ENCODE data around the gene WBP2. TPM values are rescaled to one million over a fixed set of nuclear protein-coding genes. Genes with fewer than 3 reads are reported as not detected.

The WBP2 gene
- total and polyA plus RNA-seq, 2 of the 13 experiments (the other 11 are each of a cell fraction or from before 2014, with no cell fraction given): 29.2 to 29.5 TPM

- no peak for TF ChIP-seq NFATC3 (CRISPR knock-in tag; IDR thresholded peaks at IDR 0.05)
- TF ChIP-seq MAZ (IDR thresholded peaks at IDR 0.05; ENCODE audit: borderline replicate concordance, low read depth, low read length): no peak
- TF ChIP-seq MAZ (CRISPR knock-in tag; IDR thresholded peaks at IDR 0.05; ENCODE audit: low read depth): peak; percentile 78; the same call in 1 of the 2 replicates
- no peak for TF ChIP-seq ZBTB46 (CRISPR knock-in tag; IDR thresholded peaks at IDR 0.05; ENCODE audit: borderline replicate concordance)
- TF ChIP-seq MAF1 (CRISPR knock-in tag; IDR thresholded peaks at IDR 0.05; ENCODE audit: borderline replicate concordance): no peak
- 0 out of 2 replicates have a peak, but pooled peaks have one; percentile 29 for TF ChIP-seq KMT2B (CRISPR knock-in tag; IDR thresholded peaks at IDR 0.05)
- TF ChIP-seq MATR3 (CRISPR knock-in tag; IDR thresholded peaks at IDR 0.05): peak; percentile 87; the same call in 1 of the 2 replicates
- peak; percentile 78; the same call in 1 of the 2 replicates for TF ChIP-seq MTA1 (CRISPR knock-in tag; IDR thresholded peaks at IDR 0.05; ENCODE audit: borderline replicate concordance)
- peak; percentile 36; the same call in 1 of the 2 replicates for TF ChIP-seq ZNF225 (CRISPR knock-in tag; IDR thresholded peaks at IDR 0.05)
- TF ChIP-seq ZNF317 (CRISPR knock-in tag; IDR thresholded peaks at IDR 0.05): no peak
- peak; percentile 55; the same call in 1 of the 2 replicates for TF ChIP-seq ZSCAN29 (CRISPR knock-in tag; conservative IDR thresholded peaks at IDR 0.05)
- peak; percentile 88 for TF ChIP-seq ZBTB7B (CRISPR knock-in tag; IDR thresholded peaks at IDR 0.05)
- TF ChIP-seq DNMT1 (CRISPR knock-in tag; IDR thresholded peaks at IDR 0.05): 0 out of 2 replicates have a peak, but pooled peaks have one; percentile 48
- TF ChIP-seq ZFX (CRISPR knock-in tag; IDR thresholded peaks at IDR 0.05; ENCODE audit: low read depth): peak; percentile 91
- no peak for TF ChIP-seq ZNF234 (CRISPR knock-in tag; conservative IDR thresholded peaks at IDR 0.05)
- peak; percentile 61; the same call in 1 of the 2 replicates for TF ChIP-seq ZNF772 (CRISPR knock-in tag; IDR thresholded peaks at IDR 0.05)
- peak; percentile 74; the same call in 1 of the 3 replicates for TF ChIP-seq MXI1 (IDR thresholded peaks at IDR 0.05; ENCODE audit: borderline replicate concordance, low read depth, low read length)
- no peak for TF ChIP-seq SOX13 (IDR thresholded peaks at IDR 0.05)
- peak in 1 of 2 experiments; percentile 54; a peak in 1 of 4 replicates for TF ChIP-seq SOX13 (CRISPR knock-in tag; conservative IDR thresholded peaks at IDR 0.05 in 1 of 2, IDR thresholded peaks at IDR 0.05 in 1 of 2)
- peak; percentile 86 for TF ChIP-seq ZNF264 (CRISPR knock-in tag; IDR thresholded peaks at IDR 0.05)
- TF ChIP-seq, protein P1, sequence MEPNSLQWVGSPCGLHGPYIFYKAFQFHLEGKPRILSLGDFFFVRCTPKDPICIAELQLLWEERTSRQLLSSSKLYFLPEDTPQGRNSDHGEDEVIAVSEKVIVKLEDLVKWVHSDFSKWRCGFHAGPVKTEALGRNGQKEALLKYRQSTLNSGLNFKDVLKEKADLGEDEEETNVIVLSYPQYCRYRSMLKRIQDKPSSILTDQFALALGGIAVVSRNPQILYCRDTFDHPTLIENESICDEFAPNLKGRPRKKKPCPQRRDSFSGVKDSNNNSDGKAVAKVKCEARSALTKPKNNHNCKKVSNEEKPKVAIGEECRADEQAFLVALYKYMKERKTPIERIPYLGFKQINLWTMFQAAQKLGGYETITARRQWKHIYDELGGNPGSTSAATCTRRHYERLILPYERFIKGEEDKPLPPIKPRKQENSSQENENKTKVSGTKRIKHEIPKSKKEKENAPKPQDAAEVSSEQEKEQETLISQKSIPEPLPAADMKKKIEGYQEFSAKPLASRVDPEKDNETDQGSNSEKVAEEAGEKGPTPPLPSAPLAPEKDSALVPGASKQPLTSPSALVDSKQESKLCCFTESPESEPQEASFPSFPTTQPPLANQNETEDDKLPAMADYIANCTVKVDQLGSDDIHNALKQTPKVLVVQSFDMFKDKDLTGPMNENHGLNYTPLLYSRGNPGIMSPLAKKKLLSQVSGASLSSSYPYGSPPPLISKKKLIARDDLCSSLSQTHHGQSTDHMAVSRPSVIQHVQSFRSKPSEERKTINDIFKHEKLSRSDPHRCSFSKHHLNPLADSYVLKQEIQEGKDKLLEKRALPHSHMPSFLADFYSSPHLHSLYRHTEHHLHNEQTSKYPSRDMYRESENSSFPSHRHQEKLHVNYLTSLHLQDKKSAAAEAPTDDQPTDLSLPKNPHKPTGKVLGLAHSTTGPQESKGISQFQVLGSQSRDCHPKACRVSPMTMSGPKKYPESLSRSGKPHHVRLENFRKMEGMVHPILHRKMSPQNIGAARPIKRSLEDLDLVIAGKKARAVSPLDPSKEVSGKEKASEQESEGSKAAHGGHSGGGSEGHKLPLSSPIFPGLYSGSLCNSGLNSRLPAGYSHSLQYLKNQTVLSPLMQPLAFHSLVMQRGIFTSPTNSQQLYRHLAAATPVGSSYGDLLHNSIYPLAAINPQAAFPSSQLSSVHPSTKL (CRISPR knock-in tag; IDR thresholded peaks at IDR 0.05): peak; percentile 44
- TF ChIP-seq BRCA1 (CRISPR knock-in tag; IDR thresholded peaks at IDR 0.05): no peak
- no peak for TF ChIP-seq GFI1 (CRISPR knock-in tag; IDR thresholded peaks at IDR 0.05; ENCODE audit: borderline replicate concordance)
- TF ChIP-seq KLF9 (CRISPR knock-in tag; IDR thresholded peaks at IDR 0.05; ENCODE audit: low read depth): 0 out of 2 replicates have a peak, but pooled peaks have one; percentile 58
- peak; percentile 98 for TF ChIP-seq AGO2 (optimal IDR thresholded peaks at IDR 0.05; ENCODE audit: low read depth, low read length)
- no peak for TF ChIP-seq TRIM24 (CRISPR knock-in tag; IDR thresholded peaks at IDR 0.05)
These were observed 9.9 kb downstream of the WBP2 start (continued) for GRCh38 chr17:75845058-75845711.

Measured in HepG2 (cell line).